B cell (primary cell): Measurements from ENCODE around the gene TRDN. TPM values are rescaled to one million over a fixed set of nuclear protein-coding genes. Genes with fewer than 3 reads are reported as not detected.

Source experiments
- ATAC-seq: fragments of 200-7000 bp; cut with Tn5 transposase; one replicate; pipeline ENCODE4 v1.10.0; 2021; ENCODE audit warnings: low read depth, mild to moderate bottlenecking, moderate number of reproducible peaks, moderate library complexity
- CTCF ChIA-PET: fragments of 350-600 bp; sonication (Branson Sonifier 250); formaldehyde crosslinking; loops from one replicate; lab custom pipeline; 2021; ENCODE audit warnings: antibody characterized with exemption, inconsistent platforms; lab: Charles Lee
- POLR2A ChIA-PET: fragments of 350-600 bp; sonication (Branson Sonifier 250); formaldehyde crosslinking; loops from one replicate; lab custom pipeline; 2021; ENCODE audit warnings: antibody characterized with exemption; lab: Charles Lee
- DNase-seq: peaks from one replicate; pipeline ENCODE4 v3.0.0; 2013
- H2AFZ ChIP-seq: 2 replicates; pipeline ENCODE4 v1.6.1; 2012; ENCODE audit warnings: mild to moderate bottlenecking, low read depth, low read length; ENCODE audit not compliant: insufficient read depth, poor library complexity, severe bottlenecking
- H3K27ac ChIP-seq, 2 donors: 1 replicate in 1 of 2; 2 replicates in 1 of 2; pipeline ENCODE4 v1.5.1; 2012 to 2013; ENCODE audit warnings: low read length in 2 of 2, mild to moderate bottlenecking in 2 of 2, moderate library complexity in 1 of 2
- H3K27me3 ChIP-seq, 4 experiments: fragments of 200-600 bp in 1 of 4; sonication (generic) in 1 of 4; replicated peaks in 1 of 4; 1 replicate in 2 of 4; 2 replicates in 2 of 4; pipeline versions ENCODE4 v1.6.1 to v1.7.0; 2013 to 2016; ENCODE audit warnings: low read length in 3 of 4, mild to moderate bottlenecking in 2 of 4, mixed read lengths in 1 of 4, moderate library complexity in 1 of 4; ENCODE audit not compliant: insufficient read depth in 4 of 4, control insufficient read depth in 3 of 4; ENCODE audit errors: control extremely low read depth in 1 of 4
- H3K36me3 ChIP-seq, 2 experiments: replicated peaks in 1 of 2; 1 replicate in 1 of 2; 2 replicates in 1 of 2; pipeline versions ENCODE4 v1.6.1 to v1.7.1; 2013; ENCODE audit warnings: low read length in 1 of 2; ENCODE audit not compliant: insufficient read depth in 2 of 2, control insufficient read depth in 1 of 2; ENCODE audit errors: control extremely low read depth in 1 of 2, extremely low read depth in 1 of 2
- H3K4me1 ChIP-seq, 2 donors: fragments of 200-600 bp in 1 of 2; sonication (generic) in 1 of 2; 1 replicate in 1 of 2; 2 replicates in 1 of 2; pipeline versions ENCODE4 v1.5.1 to v1.6.1; 2013 to 2017; ENCODE audit warnings: low read length in 2 of 2; ENCODE audit not compliant: control insufficient read depth in 2 of 2, insufficient read depth in 2 of 2
- H3K4me2 ChIP-seq: replicated peaks from 2 replicates; pipeline ENCODE3; 2012; ENCODE audit warnings: mild to moderate bottlenecking, low read depth, low read length; ENCODE audit not compliant: poor library complexity, severe bottlenecking
- H3K4me3 ChIP-seq, 5 experiments: fragments of 200-600 bp in 1 of 5; sonication (generic) in 1 of 5; 1 replicate in 3 of 5; 2 replicates in 2 of 5; pipeline versions ENCODE4 v1.5.1 to v1.7.0; 2011 to 2016; ENCODE audit warnings: low read length in 4 of 5, mild to moderate bottlenecking in 4 of 5, low read depth in 2 of 5, control low read depth in 1 of 5, moderate library complexity in 1 of 5; ENCODE audit not compliant: insufficient read depth in 1 of 5; ENCODE audit errors: control extremely low read depth in 1 of 5, extremely low read depth in 1 of 5
- H3K79me2 ChIP-seq: fragments of 200-600 bp; sonication (generic); one replicate; pipeline ENCODE4 v1.6.0; 2016; ENCODE audit warnings: low read length; ENCODE audit not compliant: control insufficient read depth, insufficient read depth
- H3K9ac ChIP-seq: fragments of 200-600 bp; sonication (generic); 2 replicates; pipeline ENCODE4 v1.6.1; 2017; ENCODE audit warnings: mild to moderate bottlenecking, low read length, moderate library complexity
- H3K9me3 ChIP-seq, 3 donors: one replicate each; pipeline versions ENCODE4 v1.6.1 to v1.7.1; 2013; ENCODE audit warnings: low read length in 2 of 3; ENCODE audit not compliant: control insufficient read depth in 2 of 3, insufficient read depth in 1 of 3; ENCODE audit errors: control extremely low read depth in 1 of 3
- H4K20me1 ChIP-seq: 2 replicates; pipeline ENCODE4 v1.6.0; 2012; ENCODE audit warnings: mild to moderate bottlenecking, low read length; ENCODE audit not compliant: insufficient read depth, control insufficient read depth, poor library complexity, severe bottlenecking
- H3K27ac Mint-ChIP-seq: one replicate; pipeline ENCODE4 v1.8.0; 2021; ENCODE audit warnings: mixed read lengths
- H3K27me3 Mint-ChIP-seq: one replicate; pipeline ENCODE4 v1.8.0; 2021; ENCODE audit warnings: mixed read lengths
- H3K4me1 Mint-ChIP-seq: one replicate; pipeline ENCODE4 v1.8.0; 2021; ENCODE audit warnings: mixed read lengths
- H3K4me3 Mint-ChIP-seq: one replicate; pipeline ENCODE4 v1.8.0; 2021; ENCODE audit warnings: mixed read lengths
- H3K9me3 Mint-ChIP-seq: one replicate; pipeline ENCODE4 v1.8.0; 2022; ENCODE audit warnings: mixed read lengths; ENCODE audit not compliant: insufficient read depth
- EZH2 ChIP-seq: IDR thresholded peaks from 2 replicates; pipeline ENCODE4 v1.6.1; 2012; ENCODE audit warnings: borderline replicate concordance, low read depth, mild to moderate bottlenecking, moderate library complexity, low read length; ENCODE audit not compliant: insufficient read depth, poor library complexity, severe bottlenecking
- WGBS: methylation state at CpG from one replicate; pipeline ENCODE4 v1.1.5; 2013; ENCODE audit warnings: missing lambda C conversion rate; ENCODE audit not compliant: insufficient coverage; 5-methylcytosine and 5-hydroxymethylcytosine counted together
- intact Hi-C: fragments of 100-400 bp; cut with micrococcal nuclease; formaldehyde crosslinking; loops from one replicate; pipeline ENCODE4 v1.10.0; 2022
- polyA plus RNA-seq: library from polyadenylated mRNA; depleted of rRNA; stranded (reverse); fragments of >200 nt; gene quantifications from 2 replicates; pipeline ENCODE4 v1.2.3, GENCODE V29; 2012
- total RNA-seq, 2 donors: library from RNA; stranded (reverse); fragments of 120-200 nt in 1 of 2; gene quantifications; 1 replicate in 1 of 2; 2 replicates in 1 of 2; pipeline versions ENCODE4 v1.2.3 to v1.2.4, GENCODE V29; 2013 to 2022
- TF ChIP-seq, protein P1 (sequence below): fragments of 200-600 bp; IDR thresholded peaks from one replicate; pipeline ENCODE4 v1.8.0; 2022; ENCODE audit warnings: antibody characterized with exemption, mild to moderate bottlenecking

The TRDN gene
- total and polyA plus RNA-seq, 2 donors (not counting 1 experiment from before 2014, with no cell fraction given), result not detected

DNA sequence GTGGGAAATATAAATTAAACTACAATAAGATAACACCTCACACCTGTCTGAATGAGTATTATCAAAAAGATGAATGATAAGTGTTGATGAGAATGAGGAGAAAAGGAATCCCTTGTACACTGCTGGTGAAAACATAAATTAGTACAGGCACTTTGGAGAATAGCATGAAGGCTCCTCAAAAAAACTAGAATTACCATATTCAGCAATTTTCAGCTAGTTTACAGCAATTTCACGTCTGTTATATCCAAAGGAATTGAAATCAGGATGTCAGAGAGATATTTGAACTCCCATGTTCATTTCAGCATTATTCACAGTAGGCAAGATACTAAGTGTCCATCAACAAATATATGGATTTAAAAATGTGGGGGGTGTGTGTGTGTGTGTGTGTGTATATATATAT, 348.1 kb downstream of the TRDN start:
- H3K36me3 ChIP-seq, result no peaks in the 10 kb centered on the region
- H3K9me3 ChIP-seq, result no peaks in the 10 kb centered on the region
- Mint-ChIP-seq H3K27ac (no peak overlapping the region), H3K27me3 (no peaks in the 10 kb centered on the region), H3K9me3 (no peaks in the 10 kb centered on the region), H3K4me3 (no peak overlapping the region), H3K4me1 (no peaks in the 10 kb centered on the region)
- H4K20me1 ChIP-seq, result no peaks in the 10 kb centered on the region
- no peak overlapping the region for H3K9ac ChIP-seq
- ChIA-PET CTCF (no interaction called here), POLR2A (no interaction called here)
- no peaks in the 10 kb centered on the region for H3K4me1 ChIP-seq
- H3K4me3 ChIP-seq, result no peak overlapping the region
- TF ChIP-seq, protein P1, sequence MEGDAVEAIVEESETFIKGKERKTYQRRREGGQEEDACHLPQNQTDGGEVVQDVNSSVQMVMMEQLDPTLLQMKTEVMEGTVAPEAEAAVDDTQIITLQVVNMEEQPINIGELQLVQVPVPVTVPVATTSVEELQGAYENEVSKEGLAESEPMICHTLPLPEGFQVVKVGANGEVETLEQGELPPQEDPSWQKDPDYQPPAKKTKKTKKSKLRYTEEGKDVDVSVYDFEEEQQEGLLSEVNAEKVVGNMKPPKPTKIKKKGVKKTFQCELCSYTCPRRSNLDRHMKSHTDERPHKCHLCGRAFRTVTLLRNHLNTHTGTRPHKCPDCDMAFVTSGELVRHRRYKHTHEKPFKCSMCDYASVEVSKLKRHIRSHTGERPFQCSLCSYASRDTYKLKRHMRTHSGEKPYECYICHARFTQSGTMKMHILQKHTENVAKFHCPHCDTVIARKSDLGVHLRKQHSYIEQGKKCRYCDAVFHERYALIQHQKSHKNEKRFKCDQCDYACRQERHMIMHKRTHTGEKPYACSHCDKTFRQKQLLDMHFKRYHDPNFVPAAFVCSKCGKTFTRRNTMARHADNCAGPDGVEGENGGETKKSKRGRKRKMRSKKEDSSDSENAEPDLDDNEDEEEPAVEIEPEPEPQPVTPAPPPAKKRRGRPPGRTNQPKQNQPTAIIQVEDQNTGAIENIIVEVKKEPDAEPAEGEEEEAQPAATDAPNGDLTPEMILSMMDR, result no peak
- TF ChIP-seq EZH2, result no peak
- no peak for ATAC-seq
- no peak for DNase-seq
- no CpG with 5 or more reads among the region's 1 CpG for WGBS
- intact Hi-C loops, result no loop called here
- H3K4me2 ChIP-seq, result no peak overlapping the region
- H2AFZ ChIP-seq, result no peak overlapping the region
- no peaks in the 10 kb centered on the region for H3K27me3 ChIP-seq
- no peaks in the 10 kb centered on the region for H3K79me2 ChIP-seq
- H3K27ac ChIP-seq, result no peak overlapping the region

DNA sequence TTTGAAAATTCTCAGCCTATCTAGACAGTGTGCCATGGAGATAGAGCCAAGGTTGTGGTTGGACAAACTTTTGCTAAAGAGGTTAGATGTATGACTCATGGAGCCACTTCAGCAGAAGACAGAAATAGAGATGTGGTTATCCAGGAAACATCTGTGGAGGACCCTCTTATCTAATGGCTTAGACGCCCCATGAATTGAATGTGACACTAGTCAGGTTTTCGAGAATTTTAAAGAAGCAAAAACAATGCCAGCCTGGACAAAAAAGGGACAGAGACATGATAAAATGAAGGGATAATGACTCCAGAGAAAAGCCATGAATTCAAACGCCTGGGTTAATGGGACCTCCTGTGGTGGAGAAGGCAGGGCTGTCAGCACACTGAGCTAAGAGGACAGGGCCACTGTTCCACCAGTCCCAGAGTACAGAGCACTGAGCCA, 360.2 kb downstream of the TRDN start:
- H3K4me1 ChIP-seq, result no peaks in the 10 kb centered on the region
- no peaks in the 10 kb centered on the region for H3K36me3 ChIP-seq

More for the DNA sequence above, 360.2 kb downstream of the TRDN start:
- Histone ChIP-seq H3K27me3 (no peaks in the 10 kb centered on the region), H3K79me2 (no peaks in the 10 kb centered on the region), H3K9me3 (no peaks in the 10 kb centered on the region), H3K27ac (no peak overlapping the region), H3K9ac (no peak overlapping the region), H3K4me3 (no peak overlapping the region), H2AFZ (no peak overlapping the region), H3K4me2 (no peak overlapping the region), H4K20me1 (no peaks in the 10 kb centered on the region)
- TF ChIP-seq, protein P1, result no peak
- no peak for TF ChIP-seq EZH2
- no peaks in the 10 kb centered on the region for H3K9me3 Mint-ChIP-seq
- no peaks in the 10 kb centered on the region for H3K27me3 Mint-ChIP-seq
- 33% methylated on average over 3 of the region's 3 CpGs for WGBS
- CTCF ChIA-PET, result no interaction called here
- DNase-seq (no peak), ATAC-seq (no peak)
- POLR2A ChIA-PET, result no interaction called here
- H3K27ac Mint-ChIP-seq, result no peak overlapping the region
- H3K4me1 Mint-ChIP-seq, result no peaks in the 10 kb centered on the region
- H3K4me3 Mint-ChIP-seq, result no peak overlapping the region
- intact Hi-C loops, result no loop called here
